GM12801 (cell line): ENCODE measurements around the gene MPIG6B.

Source experiments
- TF ChIP-seq, protein P1 (sequence below): IDR thresholded peaks from one replicate; pipeline ENCODE4 v1.5.1; 2011; ENCODE audit warnings: control low read depth; ENCODE audit not compliant: insufficient read length; ENCODE audit errors: extremely low read depth

MPIG6B gene

DNA sequence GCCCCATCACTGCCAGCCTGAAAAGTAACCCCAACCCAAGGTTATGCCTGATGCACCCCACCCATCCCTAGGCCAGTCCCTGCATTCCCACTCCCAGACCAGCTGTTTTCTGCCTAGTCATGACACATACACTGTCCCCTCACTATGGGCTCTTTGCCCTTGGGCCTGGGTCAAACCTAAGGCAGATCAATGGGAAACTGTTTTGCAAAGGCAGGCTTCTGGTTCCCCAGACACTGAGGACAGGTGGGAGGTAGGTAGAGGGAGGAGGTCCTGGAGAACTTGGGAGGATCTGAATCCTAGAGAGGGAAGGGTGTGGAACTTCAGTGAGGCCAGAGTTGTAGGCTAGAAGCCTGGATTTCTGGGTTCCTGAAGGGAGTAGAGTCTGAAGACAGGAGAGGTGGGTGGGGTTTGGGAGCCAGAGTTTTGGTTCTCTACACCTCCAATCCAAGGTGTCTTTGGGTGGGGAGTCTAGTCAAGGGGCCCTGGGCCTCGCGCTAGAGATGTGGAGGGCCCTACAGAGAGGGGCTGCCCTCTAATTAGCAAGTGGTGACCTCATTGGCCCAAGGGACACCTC, 11.2 kb downstream of the MPIG6B start:
- TF ChIP-seq, protein P1, sequence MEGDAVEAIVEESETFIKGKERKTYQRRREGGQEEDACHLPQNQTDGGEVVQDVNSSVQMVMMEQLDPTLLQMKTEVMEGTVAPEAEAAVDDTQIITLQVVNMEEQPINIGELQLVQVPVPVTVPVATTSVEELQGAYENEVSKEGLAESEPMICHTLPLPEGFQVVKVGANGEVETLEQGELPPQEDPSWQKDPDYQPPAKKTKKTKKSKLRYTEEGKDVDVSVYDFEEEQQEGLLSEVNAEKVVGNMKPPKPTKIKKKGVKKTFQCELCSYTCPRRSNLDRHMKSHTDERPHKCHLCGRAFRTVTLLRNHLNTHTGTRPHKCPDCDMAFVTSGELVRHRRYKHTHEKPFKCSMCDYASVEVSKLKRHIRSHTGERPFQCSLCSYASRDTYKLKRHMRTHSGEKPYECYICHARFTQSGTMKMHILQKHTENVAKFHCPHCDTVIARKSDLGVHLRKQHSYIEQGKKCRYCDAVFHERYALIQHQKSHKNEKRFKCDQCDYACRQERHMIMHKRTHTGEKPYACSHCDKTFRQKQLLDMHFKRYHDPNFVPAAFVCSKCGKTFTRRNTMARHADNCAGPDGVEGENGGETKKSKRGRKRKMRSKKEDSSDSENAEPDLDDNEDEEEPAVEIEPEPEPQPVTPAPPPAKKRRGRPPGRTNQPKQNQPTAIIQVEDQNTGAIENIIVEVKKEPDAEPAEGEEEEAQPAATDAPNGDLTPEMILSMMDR: no peak

DNA sequence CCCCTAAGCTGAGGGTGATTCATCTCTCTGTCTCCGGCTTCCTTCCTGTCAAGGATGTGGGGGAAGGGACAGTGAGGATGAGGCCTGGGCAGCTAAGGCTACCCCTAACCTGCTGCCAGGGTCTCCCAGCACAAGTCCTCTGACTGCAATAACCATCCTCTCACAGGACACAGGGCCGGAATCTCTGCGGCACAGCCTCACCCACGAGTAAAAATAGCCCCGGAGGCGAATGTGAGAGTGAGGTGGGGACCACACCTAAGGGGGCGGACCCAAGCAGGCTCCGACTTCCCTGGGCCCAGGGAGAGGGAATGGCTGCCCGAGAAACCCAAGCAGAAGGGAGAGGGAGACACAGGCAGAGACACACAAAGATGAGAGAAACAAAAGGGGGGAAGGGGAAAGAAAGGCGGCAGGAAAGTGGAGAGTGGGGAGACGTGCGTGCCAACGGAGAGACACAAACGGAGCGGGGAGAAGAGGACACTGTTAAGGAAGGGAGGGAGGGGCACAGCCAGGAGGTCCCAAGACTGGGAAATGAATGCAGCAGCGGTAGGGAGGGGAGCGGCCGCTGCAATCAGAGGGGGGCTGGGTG, 11.7 kb downstream of the MPIG6B start:
- TF ChIP-seq, protein P1: no peak

DNA sequence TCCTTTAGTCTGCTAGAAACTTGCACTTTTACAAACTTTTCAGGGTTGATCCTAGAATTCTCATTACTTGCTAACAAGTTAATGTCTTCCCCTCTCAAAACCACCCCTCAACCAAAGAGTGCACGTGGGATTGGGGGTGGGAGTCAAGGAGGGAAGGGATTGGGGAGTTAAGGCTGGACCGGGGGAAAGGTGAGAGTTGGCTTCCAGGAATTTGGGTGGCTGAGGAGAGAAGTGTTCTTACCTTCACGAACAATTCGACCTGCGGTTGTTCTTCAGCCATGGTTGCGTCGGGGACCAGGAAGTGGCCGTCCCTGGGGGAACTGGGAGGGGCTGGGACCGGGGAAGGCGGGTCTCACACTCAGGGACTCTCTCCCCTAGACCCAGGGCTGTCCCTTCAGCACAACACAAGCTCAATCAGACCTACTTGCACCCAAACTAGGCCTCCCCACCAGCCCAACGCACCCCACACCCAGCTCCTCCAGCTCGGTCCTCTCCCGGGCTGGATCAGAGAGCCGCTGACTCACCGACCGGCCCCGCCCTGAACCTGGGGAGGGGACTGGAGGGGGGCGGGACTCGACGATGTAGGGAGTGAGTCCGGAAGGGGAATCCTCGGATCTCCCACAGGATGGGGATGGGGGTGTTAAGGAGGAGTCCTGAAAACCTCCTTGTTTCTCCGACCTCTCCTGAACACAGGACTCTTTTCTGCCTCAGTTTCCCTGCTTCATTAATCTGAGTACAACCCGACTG, 13.0 kb downstream of the MPIG6B start, which contains the start of gene CLIC1:
Gene CLIC1 (minus strand): TSS at position 510 of the 747 bp plus-strand sequence. CDS start 230 bp downstream, at position 280.
- TF ChIP-seq, protein P1: no peak

DNA sequence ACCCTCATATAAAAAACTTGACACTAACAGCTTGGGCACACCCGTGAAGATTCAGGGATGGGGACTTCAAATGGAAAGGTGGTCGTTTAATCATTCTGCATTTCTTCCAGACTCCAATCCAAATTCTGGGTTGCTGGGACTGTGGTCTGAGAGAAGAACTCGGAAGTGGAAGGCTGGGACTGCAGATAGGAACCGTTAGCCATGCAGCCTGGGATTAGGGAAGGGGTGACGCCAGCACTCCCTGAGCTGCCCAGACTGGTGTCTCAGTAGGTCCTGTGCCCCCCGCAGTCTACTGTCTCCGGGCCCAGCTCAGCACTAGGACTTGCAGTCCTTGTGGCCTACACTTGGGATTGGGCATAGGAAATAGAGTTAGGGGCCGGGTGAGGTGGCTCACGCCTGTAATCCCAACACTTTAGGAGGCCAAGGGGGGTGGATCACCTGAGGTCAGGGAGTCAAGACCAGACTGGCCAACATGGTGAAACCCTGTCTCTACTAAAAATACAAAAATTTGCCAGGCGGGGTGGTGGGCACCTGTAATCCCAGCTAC, 13.7 kb downstream of the MPIG6B start:
- TF ChIP-seq, protein P1: no peak

DNA sequence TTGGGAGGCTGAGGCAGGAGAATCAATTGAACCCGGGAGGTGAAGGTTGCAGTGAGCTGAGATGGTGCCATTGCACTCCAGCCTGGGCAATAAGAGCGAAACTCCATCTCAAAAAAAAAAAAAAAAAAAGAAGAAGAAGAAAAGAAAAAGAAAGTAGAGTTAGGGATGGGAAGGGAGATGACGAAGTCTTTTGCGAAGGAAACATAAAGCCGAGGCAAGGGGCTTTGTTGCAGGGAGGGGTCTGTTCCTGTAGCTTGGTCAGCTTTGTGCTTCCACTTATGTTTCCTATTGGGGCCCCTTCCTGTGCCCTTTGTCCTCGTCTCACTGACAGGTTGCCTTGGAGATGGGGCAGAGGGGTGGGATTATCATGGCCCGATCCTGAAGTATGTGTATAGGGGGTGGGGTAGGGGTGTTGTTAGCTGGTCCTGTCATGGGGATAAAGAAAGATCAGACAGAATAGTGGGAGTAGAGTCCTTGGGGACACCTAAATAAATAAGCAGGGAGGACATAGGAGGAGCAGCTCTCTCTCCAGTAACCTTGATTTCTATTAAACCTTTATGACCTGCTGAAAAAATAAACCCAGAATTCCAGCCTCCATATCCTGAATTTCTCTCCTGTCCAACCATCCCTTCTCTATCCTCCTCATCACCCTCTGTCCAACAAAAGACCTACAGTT, 14.3 kb downstream of the MPIG6B start:
- TF ChIP-seq, protein P1: no peak

DNA sequence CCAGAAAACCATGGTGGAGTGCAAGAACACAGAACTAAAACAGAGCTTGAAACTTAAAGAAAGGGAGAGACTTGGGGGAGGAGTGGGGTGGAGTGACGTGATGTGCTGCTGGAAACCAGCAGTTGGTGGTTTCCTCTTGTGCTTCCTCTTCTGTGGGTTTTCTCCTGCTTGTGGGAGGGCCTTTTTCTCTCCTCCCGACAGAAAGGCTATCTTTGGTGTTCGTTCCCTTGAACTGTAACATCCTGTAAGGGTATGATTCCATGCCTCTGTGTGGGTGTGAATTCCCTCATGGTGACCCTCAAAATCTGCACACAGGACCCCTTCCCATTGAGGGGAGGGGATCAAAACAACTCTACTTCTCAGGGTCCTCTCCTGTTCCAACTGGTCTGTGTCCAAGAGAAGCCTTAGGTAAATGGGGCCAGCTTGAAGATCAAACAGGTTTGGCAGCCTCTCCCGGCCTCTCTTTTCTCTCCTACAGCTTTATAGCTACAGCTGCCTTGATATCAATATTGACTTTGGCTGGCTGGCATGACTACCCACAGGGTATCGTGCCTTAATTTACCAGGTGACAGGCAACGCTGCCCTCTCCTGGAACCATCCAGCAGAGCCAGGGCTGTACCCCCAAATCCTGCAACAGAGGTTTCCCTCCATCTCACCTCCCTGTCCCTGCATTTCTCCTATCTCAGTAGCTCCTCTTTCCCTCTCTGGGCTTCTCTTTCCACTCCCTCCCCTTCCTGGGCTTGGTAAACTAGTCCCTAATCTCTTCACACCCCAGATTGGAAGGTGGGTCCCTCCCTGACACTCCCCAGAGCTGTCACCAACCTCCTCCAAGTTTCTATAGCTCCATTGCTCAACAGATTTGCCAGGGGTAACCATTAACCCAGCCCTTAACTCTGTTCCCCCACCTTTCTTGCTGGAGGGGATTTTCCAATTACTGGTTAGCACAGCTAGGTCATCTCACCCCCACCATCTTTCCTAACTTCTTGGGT, 15.1 kb downstream of the MPIG6B start:
- TF ChIP-seq, protein P1: no peak
